Loucy (cell line): ENCODE measurements around the gene CRACDL.

Experiments
- CTCF ChIP-seq: fragments of 200-600 bp; sonication (generic); conservative IDR thresholded peaks from 2 replicates; pipeline ENCODE4 v1.5.1; 2014; ENCODE audit warnings: mild to moderate bottlenecking, antibody characterized with exemption, low read length
- EZH2phosphoT487 ChIP-seq: fragments of 200-600 bp; IDR thresholded peaks from 2 replicates; pipeline ENCODE4 v1.6.1; 2018; ENCODE audit warnings: antibody characterized with exemption, mild to moderate bottlenecking, moderate library complexity, borderline replicate concordance

DNA sequence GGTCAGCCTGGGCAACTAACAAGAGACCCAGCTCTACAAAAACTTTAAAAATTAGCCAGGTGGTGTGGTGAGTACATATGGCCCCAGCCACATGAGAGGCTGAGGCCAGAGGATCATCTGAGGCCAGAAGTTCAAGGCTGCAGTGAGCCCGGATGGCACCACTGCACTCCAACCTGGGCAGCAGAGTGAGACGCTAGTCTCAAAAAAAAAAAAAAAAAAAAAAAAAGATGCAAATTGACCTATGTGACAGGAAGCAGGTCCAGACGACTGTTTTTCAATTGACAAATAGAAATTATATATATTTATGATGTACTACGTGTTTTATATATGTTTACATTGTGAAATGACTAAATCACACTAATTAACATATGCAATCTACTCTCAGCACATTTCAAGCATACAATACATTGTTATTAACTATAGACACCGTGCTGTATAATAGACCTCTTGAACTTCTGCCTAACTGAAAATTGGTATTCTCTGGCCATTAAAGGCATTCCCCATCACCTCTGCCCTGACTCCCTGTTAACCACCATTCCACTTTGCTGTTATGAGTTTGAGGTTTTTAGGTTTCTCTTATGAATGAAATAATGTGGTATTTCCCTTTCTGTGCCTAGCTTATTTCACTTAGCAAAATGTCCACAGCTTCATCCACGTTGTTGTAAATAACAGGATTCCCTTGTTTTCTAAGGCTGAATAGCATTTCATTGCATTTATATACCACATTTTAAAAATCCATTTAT lies 172.6 kb downstream of the CRACDL start:
- TF ChIP-seq EZH2phosphoT487 (no peak), CTCF (no peak)
